ENCODE results near the gene BGLAP.

DNA sequence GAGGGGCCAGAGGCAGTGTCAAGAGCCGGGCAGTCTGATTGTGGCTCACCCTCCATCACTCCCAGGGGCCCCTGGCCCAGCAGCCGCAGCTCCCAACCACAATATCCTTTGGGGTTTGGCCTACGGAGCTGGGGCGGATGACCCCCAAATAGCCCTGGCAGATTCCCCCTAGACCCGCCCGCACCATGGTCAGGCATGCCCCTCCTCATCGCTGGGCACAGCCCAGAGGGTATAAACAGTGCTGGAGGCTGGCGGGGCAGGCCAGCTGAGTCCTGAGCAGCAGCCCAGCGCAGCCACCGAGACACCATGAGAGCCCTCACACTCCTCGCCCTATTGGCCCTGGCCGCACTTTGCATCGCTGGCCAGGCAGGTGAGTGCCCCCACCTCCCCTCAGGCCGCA, at the start of gene BGLAP:
- TF ChIP-seq, protein P1, sequence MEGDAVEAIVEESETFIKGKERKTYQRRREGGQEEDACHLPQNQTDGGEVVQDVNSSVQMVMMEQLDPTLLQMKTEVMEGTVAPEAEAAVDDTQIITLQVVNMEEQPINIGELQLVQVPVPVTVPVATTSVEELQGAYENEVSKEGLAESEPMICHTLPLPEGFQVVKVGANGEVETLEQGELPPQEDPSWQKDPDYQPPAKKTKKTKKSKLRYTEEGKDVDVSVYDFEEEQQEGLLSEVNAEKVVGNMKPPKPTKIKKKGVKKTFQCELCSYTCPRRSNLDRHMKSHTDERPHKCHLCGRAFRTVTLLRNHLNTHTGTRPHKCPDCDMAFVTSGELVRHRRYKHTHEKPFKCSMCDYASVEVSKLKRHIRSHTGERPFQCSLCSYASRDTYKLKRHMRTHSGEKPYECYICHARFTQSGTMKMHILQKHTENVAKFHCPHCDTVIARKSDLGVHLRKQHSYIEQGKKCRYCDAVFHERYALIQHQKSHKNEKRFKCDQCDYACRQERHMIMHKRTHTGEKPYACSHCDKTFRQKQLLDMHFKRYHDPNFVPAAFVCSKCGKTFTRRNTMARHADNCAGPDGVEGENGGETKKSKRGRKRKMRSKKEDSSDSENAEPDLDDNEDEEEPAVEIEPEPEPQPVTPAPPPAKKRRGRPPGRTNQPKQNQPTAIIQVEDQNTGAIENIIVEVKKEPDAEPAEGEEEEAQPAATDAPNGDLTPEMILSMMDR (IDR thresholded peaks at IDR 0.05) = no peak
- no peak for TF ChIP-seq POLR2AphosphoS5 (IDR thresholded peaks at IDR 0.05)

Measured in transverse colon (tissue), 4 donors.